Activated CD4-positive, alpha-beta T cell treated with anti-CD3 and anti-CD28 coated beads for 4 hours (primary cell): ENCODE data around the gene ADGRV1.
"Not testable (repeated sequence)": the region's sequence is repeated elsewhere in the genome, so short reads cannot be mapped to it uniquely, and the experiment has no call there.

Experiments used
- DNase-seq, 2 donors: peaks; one replicate each; pipeline ENCODE4 v3.0.0-alpha.2; 2020

ADGRV1 gene

DNA sequence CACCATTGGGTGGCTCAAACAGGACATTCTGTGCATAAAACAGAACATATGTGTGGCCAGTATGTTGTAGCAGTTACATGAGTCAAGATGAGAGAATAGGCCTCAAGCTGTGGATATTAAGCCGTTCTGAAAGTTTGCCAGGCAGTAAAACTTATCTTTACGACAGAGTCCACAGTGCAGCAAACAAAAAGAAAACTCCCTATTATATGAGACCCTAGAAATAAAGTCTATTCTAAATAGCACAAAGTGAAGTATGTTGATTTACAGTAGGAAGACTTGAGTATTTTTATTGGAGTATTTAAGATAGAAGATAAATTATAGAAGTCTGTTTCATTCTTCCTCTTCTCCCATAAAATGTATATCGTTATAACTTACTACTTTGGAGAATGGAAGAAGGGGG is 271.5 kb downstream of the ADGRV1 start:
- no peak for DNase-seq

DNA sequence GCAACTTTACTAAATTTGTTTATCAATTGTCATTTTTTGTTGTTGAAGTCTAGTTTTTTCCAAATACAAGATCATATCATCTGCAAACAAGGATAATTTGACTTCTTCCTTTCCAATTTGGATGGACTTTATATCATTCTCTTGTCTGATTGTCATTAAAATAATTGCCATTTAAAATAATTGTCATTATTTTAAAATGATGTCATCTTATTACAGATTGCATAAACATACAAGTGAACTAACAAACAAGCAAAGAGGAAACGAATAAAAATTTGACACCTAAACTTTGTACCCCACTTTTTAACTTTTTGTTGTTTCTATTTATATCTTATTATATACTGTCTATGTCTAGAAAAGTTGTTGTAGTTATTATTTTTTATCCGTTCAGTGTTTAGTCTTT is 275.2 kb downstream of the ADGRV1 start:
- no peak for DNase-seq

DNA sequence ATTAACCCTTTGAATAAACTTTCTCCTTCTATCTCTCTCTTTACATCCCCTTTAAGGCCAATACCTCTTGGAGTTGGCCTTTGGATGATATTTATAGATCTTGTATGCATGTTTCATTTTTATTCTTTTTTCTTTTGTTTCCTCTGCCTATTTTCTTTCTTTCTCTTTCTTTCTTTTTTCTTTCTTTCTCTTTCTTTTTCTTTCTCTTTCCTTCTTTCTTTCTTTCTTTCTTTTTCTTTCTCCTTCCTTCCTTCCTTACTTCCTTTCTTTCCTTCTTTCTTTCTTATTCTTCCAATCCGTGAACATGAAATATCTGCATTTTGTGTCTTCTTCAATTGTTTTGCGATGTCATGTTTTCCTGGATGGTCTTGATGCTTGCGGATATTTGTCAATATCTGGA is 276.1 kb downstream of the ADGRV1 start:
- DNase-seq: no peak

DNA sequence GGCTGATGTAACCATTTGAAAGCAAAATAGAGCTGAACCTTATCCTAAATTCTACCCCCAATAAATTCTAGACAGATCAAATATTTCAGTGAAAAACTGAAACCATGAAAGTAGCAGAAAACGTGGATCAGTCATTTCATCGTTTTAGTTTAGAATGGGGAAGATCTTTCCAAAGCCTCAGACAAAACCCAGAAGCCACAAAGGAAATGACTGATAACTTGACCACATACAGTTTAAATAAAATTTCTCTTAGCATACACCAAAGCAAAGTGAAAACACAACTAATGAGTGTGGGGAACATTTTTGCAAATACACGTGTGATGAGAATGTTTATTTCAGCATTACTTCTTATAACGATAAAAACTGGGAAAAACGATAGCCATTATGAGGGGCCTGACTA is 284.8 kb downstream of the ADGRV1 start:
- DNase-seq: no peak

DNA sequence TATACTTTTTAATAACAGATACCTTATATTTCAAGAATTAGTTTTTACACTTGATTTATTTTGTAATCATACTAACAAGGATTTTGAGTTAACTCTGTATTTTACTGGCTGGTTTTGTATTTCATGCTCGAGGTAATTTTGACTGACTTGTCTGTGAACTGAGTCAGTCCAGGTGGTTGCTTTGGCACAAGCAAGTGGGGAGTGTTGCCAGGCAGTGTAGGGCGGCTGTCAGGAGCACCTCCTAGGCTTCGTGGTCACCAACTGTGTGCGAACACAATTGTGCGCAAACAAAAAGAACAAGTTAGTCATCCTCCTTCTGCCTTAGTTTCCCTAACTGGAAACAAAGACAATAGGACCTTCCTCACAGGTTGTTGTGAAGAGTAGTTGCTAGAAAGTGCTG is 286.3 kb downstream of the ADGRV1 start:
- DNase-seq: no peak

DNA sequence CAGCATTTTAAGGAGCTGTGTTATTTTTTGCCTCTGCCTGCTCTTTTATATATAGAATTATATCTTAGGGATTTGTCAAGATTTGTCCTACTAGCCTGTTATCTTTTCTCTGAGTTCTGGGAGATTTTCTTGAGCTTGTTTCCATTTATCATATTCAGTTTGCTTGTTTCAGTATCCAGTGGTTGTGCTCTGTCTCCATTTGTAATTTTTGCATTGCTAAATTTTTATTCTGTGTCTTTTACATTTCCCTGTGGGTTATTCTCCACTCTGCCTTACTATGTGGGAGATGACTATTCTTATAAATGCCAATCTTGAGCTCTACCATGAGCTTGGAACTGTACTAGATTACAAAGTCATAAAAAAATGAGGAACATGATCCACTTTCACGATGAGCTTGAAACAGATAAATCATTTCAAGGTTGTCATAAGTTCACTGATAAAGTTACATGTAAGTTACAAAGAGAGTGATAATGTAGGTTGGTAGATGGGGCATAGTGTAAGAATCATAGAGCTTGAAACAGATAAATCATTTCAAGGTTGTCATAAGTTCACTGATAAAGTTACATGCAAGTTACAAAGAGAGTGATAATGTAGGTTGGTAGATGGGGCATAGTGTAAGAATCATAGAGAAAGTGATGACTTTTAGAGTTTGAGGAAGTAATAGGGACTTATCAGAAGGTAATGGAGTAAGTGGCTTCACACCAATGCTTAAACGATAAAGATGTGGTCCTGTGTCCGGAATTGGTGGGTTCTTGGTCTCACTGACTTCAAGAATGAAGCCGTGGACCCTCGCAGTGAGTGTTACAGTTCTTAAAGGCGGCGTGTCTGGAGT is 287.3 kb downstream of the ADGRV1 start:
- DNase-seq: no peak

DNA sequence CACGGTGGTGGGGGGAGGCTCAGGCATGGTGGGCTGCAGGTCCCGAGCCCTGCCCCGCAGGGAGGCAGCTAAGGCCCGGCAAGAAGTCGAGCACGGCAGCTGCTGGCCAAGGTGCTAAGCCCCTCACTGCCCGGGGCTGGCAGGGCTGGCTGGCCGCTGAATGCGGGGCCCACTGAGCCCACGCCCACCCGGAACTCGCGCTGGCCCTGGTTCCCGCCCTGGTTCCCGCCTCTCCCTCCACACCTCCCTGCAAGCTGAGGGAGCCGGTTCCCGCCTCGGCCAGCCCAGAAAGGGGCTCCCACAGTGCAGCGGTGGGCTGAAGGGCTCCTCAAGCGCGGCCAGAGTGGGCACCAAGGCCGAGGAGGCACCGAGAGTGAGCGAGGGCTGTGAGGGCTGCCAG is 289.0 kb downstream of the ADGRV1 start:
- not testable (repeated sequence) for DNase-seq

DNA sequence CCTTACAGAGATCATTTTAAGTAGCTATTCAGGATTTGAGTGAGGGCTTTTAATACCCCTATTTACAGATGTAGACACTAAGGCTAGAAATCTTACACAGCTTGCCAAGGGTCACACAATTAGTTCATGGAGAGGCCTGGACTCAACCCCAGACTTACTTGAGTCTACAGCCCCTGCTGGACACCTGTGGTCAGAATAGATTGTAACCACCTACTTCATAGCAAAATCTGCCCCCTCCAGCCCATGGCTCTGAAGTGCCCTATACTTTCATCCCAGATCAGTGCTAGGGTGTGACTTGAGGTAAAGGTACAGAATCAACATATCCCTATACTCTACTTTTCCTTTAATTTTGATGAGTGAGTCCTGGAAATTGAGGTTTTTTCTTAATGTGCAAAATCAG is 291.3 kb downstream of the ADGRV1 start:
- no peak for DNase-seq

DNA sequence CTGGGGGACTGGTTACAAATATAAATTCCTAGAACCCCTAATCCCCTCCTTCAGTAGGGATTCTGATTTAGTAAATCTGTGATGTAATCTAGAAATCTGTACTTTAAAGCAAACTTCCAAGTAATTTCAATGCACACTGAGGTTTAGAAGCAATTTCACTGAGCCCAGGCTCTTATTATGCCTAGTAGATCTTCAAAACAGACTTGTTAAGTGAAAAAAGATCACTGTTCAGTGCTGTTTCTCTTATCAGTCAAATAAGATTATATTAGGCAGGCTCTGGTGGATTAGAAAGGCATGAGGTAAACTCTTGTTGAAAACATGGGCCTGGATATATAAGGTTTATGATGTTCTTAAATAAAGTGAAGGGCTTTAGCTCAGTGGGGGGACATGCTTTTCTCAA is 293.9 kb downstream of the ADGRV1 start:
- no peak for DNase-seq

DNA sequence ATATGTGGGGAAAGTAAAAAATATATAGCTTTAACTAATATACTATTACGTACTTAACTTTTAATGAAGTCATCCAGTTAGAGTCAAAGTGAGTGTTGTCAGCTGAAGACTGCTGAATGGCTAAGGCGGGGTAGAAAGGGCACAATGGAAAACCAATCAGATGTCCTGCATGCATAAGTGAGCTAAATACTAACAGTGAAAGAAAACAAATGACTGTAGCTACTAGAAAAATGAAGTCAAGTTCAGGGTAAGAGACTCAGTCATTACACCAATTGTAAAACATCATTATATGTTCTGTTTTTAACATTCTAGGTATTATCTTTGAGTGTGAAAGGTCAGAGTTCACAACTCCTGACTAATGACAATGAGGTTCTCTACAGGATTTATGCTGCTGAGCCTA is 295.2 kb downstream of the ADGRV1 start:
- DNase-seq: no peak

DNA sequence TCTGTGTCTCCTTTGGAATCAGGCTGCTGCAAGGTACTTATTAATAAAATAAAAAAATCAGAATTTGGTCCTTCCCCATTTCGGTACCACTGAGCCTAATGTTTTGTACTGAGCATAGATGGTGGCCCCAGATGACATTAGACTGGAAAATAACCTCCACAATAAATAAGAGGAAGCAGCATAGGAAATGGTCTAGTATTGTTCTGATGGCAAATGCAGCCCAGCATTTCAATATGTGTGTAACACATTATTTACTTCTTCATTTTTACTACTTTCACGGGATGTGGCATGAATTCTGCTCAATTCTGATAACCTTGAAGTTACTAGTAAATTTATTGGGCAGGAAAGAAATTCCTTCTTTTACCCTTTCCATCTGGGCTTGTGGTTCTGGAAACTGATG is 295.6 kb downstream of the ADGRV1 start:
- DNase-seq: no peak

DNA sequence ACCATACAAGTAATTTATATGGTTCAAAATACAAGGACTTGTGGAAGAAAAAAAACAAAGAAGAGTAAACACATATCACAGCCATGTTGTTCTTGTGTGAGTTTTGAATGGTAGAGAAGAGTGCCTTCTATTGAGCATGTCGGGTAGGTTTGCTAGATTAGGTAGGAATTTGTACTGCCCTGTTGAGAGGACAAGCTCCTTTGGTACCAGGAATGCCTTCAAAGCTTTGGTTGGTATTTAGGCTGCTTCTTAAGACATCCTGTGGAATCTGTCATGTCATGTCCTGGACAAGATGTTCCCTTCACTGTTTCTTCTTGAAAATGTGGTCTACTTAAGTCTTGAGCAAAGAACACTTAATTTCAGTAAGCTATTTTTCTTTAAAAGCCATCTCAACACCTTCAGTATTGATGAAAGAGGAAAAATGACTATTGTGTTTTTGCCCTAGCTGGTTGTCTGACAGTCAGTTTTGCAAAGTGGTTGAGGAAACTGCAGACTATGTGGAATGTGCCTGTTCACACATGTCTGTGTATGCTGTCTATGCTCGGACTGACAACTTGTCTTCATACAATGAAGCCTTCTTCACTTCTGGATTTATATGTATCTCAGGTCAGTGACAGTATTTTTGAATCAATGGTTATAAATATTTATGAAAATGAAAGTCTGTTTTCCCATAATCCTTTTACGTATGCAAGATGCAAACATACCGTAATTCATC is 296.9 kb downstream of the ADGRV1 start:
- no peak for DNase-seq

DNA sequence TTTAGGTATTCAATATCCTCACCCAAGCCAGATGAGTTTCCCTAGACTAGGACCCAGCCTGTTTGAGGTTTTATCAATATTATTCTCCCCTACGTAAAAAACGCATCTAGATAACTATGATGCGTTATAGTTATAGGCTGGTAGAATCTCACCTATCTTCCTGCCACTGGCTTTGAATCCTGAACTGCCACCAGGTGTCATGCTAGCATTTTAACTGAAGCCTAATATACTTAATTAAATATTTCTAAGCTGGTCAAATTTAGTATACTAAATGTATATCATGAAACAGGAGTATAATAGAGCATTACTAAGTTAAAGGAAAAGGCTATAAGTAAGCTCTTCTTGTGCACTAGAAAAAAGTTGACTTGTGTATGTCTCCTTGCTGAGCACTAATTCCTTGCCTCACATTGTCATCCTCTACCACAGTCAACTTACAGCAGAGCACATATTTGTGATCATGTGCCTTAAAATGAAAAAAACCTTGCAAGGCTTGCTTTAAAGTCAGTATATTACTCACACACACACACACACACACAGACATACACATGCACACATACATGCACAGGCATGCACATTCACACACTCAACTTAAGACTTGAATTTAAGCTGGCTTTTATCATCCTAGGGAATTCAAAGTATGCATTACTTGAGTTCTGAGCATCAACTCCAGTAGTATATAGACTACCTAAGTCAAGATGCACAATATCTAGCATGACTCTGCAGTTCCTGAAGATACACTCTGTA is 303.4 kb downstream of the ADGRV1 start:
- no peak for DNase-seq

DNA sequence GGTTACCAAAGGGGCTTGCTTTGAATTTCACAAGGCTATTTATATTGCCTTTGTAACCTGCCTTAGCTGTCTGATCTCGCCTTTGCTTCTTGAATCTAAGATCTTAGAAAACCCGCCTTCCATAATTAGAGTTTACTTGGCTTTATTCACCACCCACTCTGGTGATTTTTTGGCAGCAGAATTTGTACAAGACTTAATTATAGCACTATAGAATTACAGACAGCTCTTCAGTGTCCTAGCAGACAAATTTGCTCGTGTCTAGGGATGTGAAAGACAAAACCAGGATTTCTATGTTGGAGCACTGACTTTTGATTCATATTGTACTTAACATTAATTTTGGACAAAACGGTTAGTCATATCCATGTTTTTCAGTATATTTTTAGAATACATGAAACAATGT is 306.6 kb downstream of the ADGRV1 start:
- DNase-seq: no peak

DNA sequence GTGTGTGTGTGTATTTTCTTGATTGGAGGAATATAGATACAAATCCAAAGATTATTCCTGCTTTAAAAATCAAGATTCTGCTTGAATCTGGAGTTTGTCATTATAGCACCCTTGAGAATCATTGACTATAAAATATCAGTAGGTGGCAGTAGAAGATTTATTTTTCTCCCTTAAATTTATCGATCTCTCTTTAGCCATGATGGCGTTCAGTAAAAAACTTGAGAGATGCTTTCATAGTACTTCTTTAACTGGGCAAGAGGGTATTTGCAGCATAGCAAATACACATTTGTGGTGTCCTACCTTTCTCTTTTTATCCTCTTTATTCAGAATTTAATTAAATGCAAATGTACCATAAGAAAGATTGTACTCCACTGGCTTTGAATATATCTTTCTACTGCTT is 307.7 kb downstream of the ADGRV1 start:
- no peak for DNase-seq

DNA sequence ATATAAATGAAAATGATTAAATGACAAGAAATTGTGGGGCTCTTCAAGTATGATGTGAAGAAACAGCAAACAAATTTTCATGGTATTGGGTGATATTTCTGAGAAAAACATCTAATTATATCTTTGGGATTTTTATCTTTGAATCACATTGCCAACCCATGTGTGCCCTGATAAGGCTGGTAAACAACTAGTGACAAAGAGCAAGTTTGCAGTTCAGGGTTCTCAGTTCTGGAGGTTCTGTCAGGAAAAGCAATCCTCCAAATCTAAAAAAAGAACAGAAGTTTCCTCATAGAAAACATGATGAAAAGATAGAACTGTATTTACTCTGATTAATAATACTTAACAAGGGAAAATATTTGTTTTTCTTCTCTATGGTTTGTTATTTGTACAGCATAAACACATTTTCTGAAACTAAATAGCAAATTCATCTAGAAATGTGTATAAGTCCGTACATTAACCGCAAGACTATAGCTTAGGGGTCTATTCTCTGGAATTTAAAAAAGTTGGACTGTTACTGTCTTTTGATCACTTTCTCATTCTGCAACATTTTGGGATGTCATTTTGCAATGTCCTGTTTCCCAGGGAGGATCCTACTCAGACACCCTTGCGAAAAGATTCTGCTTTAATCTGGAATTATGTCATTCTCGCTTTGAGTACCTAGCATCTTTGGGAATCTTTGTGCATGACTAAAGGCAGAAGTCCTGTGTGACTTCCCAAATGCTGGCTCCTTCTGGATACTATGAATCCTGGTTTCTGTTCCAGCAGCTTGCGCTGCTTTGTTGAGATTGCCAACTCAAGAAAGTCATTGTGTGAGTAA is 308.5 kb downstream of the ADGRV1 start:
- no peak for DNase-seq

DNA sequence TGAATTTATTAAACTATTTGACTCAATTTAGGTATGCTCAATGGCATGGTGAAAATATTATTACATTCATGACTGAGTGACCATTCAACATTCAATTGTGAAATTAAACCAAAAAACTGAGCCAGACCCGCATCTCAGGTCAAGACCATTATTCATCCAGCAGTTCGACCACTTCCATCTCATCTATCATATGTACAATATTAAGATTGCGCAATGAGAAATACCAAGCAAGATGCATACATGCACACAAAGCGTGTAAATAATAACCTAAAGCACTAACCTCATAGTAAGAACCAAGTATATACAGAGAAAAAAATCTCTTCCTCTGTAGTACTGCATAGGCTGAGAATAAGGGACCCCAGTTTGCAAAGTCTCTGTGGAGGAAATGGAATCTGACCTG is 310.2 kb downstream of the ADGRV1 start:
- no peak for DNase-seq

DNA sequence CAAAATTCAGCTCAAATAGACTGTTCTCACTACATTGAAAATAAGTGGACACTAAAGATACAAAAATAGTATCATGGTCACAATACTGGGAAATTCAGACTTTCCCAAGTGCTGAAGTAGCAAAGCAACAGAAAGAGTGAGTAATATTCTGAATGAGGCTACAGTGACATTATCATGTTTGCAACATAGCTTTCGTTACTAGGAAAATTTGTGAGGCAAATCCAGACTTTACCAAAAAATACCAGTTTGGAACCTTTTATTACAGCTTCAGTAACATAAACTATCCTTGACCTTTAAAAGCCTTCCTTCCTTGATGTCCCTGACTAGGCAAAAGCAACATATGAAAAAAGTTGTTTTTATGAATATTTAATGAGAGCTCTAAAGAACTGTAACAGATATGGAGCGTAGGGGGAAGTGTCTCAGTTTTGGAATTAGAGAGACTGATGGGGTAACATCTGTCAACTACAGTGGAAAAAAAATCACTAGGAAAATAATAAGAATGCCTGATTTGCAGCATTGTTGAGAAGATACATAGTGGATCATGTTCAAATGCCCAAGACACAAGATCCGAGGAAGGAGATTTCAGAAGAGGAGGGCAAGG is 312.9 kb downstream of the ADGRV1 start:
- DNase-seq: no peak

DNA sequence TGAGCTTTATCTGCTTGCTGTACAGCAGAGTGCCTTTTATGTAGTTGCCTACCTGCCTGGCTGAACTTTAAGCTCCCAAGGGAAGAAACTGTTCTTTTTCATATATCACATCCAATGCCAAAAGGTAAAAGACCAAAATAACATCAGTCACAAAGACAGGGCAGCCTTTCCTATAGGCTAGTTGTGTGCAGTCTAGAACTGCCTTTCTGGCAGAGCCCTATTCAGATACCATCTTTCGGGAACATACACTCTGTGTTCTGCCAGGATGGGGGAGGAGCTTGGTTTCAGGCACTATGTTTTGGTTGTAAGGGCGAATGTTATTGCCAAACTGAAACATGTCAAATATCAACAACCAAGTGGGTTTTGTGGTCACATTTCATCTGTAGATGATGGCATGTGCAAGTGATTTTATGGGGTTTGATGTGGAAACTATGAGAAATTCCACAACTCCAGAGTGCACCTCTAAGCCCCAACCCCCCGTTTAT is 314.5 kb downstream of the ADGRV1 start:
- DNase-seq: peak in 1 of 2 donors; percentile 0

DNA sequence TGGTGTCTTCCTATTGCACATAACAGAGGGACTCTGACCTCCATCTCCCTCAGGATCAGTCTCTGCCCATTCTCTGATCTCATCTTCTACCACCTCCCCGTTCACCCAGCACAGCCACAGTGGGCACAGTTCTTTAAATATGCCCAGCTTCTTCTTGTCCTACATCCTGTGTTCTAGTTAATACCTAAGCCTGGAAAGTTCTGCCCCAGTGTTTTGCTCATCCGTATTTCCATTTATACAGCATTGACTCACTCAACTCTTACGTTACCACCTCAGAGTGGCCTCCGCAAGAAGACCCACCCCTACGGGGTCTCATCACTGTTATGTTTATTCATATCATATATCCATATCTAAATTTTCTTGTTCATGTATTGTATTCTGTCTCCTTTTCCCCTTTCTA is 315.5 kb downstream of the ADGRV1 start:
- DNase-seq: no peak

DNA sequence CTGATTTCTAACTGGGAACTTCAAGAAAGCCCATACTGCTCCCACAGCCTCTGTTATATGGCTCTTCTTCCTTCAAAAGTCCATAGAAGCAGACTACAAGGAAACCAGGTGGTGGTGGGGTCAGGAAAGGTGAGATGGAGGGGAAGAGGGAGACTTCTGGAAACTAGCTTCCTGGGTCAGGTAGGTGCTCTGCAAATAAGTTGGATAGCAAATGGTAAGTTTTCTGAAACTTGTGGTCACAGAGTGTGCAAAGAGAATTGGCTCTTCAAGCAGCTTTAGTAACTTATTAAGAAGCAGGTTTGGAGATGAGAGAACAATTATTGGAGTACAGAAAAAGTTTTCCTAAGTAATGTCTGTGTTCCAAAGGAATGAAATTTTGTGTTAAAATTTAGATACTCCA is 316.9 kb downstream of the ADGRV1 start:
- no peak for DNase-seq

DNA sequence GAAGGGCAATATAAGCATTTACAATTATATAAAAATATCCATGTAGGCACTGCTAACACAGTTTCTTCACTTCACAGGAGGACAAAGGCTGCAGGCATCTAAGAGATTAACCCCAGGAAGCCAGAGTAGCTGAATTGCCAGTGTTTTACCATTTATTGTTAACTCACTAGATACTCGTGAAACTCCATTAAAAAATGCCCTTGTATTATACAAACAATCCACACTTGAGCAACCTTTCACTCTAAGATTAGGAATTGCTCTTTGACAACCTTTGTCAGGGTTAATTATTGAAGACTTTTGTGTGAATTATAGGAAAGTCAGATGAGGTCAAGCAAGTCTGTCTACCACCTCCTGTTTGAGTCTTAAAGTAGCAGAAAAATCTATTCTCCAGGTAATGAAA is 317.8 kb downstream of the ADGRV1 start:
- no peak for DNase-seq
